ENCODE results near the gene IL17F. TPM values are rescaled to one million over a fixed set of nuclear protein-coding genes. Genes with fewer than 3 reads are reported as not detected.

The IL17F gene
- total and polyA plus RNA-seq, 8 donors = not detected

GRCh38 chr6:52227495-52227894, 16.8 kb downstream of the IL17F start:
- no peaks in the 10 kb centered on the region for H3K9me3 ChIP-seq
- no peak for TF ChIP-seq POLR2A (IDR thresholded peaks at IDR 0.05)
- no peak for TF ChIP-seq POLR2AphosphoS5 (IDR thresholded peaks at IDR 0.05)
- no peak for TF ChIP-seq EP300 (IDR thresholded peaks at IDR 0.05)
- TF ChIP-seq CTCF (IDR thresholded peaks at IDR 0.05) = no peak
- 60 to 89% (median 77%) methylated on average over 1 of the region's 1 CpG; no CpG with 5 or more reads in 1 of the 5 donors for WGBS, 5 donors
- H3K27ac ChIP-seq = no peak overlapping the region
- intact Hi-C loops (cut with DNase I; ENCODE audit: low total_unique reads) = no loop called here
- no peak for DNase-seq
- H3K36me3 ChIP-seq = no peaks in the 10 kb centered on the region
- no peaks in the 10 kb centered on the region for H3K27me3 ChIP-seq
- no peaks in the 10 kb centered on the region for H3K4me1 ChIP-seq
- H3K4me3 ChIP-seq = no peak overlapping the region

- no peak for DNase-seq
- TF ChIP-seq POLR2AphosphoS5 (IDR thresholded peaks at IDR 0.05) (no peak), EP300 (IDR thresholded peaks at IDR 0.05) (no peak), POLR2A (IDR thresholded peaks at IDR 0.05) (no peak), CTCF (IDR thresholded peaks at IDR 0.05) (no peak)
- H3K4me1 ChIP-seq = no peaks in the 10 kb centered on the region
- no peak overlapping the region for H3K27ac ChIP-seq
- H3K9me3 ChIP-seq = no peaks in the 10 kb centered on the region
- WGBS, 5 donors = 50 to 70% (median 57%) methylated on average over 3 of the region's 3 CpGs
- H3K36me3 ChIP-seq = no peaks in the 10 kb centered on the region
- intact Hi-C loops (cut with DNase I; ENCODE audit: low total_unique reads) = no loop called here
- H3K27me3 ChIP-seq = no peaks in the 10 kb centered on the region
- H3K4me3 ChIP-seq = no peak overlapping the region
These were observed 23.0 kb downstream of the IL17F start for GRCh38 chr6:52221302-52221701.

- Histone ChIP-seq H3K4me1 (no peaks in the 10 kb centered on the region), H3K27ac (no peak overlapping the region), H3K4me3 (no peak overlapping the region), H3K9me3 (no peaks in the 10 kb centered on the region), H3K27me3 (no peaks in the 10 kb centered on the region), H3K36me3 (no peaks in the 10 kb centered on the region)
- intact Hi-C loops (cut with DNase I; ENCODE audit: low total_unique reads) = no loop called here
- no peak for TF ChIP-seq EP300 (IDR thresholded peaks at IDR 0.05)
- no peak for TF ChIP-seq POLR2AphosphoS5 (IDR thresholded peaks at IDR 0.05)
- no peak for TF ChIP-seq POLR2A (IDR thresholded peaks at IDR 0.05)
- no peak for TF ChIP-seq CTCF (IDR thresholded peaks at IDR 0.05)
- 72 to 89% (median 75%) methylated on average over 2 of the region's 2 CpGs for WGBS, 5 donors
- no peak for DNase-seq
These were observed 26.5 kb downstream of the IL17F start for GRCh38 chr6:52217761-52218160.

- H3K9me3 ChIP-seq = no peaks in the 10 kb centered on the region
- no peak overlapping the region for H3K27ac ChIP-seq
- no peak for DNase-seq
- intact Hi-C loops (cut with DNase I; ENCODE audit: low total_unique reads) = no loop called here
- H3K36me3 ChIP-seq = no peaks in the 10 kb centered on the region
- TF ChIP-seq EP300 (IDR thresholded peaks at IDR 0.05) (no peak), POLR2A (IDR thresholded peaks at IDR 0.05) (no peak), POLR2AphosphoS5 (IDR thresholded peaks at IDR 0.05) (no peak), CTCF (IDR thresholded peaks at IDR 0.05) (no peak)
- H3K4me3 ChIP-seq = no peak overlapping the region
- no peaks in the 10 kb centered on the region for H3K27me3 ChIP-seq
- WGBS, 5 donors = 77 to 84% (median 78%) methylated on average over 5 of the region's 5 CpGs
- no peaks in the 10 kb centered on the region for H3K4me1 ChIP-seq
These were observed 27.2 kb downstream of the IL17F start for GRCh38 chr6:52216932-52217575.

Measured in stomach (tissue), 9 donors.